RCC 7860 (cell line): ENCODE results near the gene MINDY4.

Source experiments
- DNase-seq: peaks from one replicate; pipeline ENCODE4 v3.0.0-alpha.2; 2015; ENCODE audit warnings: low spot score
- FAIRE-seq: peaks from 2 replicates; lab custom pipeline; 2012; peaks lifted over from hg19 to GRCh38; lab: Jason Lieb, UNC

MINDY4 gene

DNA sequence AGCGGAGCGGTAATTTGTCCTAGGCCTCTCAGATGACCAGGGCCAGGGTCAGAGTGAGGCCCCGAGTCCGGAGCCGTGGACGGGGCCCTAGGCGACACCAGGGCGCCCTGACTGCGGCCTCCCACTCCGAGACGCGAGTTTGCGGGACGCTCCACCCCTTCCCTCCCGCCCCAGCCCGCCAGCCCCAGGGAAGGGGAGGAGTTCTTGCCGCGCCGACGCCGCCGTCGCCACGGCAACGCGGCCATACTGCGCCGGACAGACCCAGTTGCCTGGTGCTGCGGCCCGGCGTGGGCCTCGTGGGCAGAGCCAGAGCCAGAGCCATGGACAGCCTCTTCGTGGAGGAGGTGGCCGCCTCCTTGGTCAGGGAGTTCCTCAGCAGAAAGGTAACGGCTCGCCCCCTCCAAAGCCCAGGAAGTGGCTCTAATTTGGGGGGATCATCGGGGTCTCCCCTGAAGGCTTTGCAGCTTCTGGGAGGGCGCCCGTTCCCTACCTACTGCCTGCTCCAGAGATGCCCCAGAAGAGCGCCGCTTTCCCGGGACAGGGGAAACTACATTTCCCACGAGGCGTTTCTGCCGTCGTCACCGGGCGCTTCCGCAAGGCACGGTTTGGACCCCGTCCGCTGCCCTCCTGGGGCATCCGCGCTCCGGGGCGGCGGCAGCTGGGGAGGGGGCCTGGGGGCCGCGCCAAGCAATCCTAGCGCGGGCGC is at the start of gene MINDY4:
Gene MINDY4 (plus strand): TSS at position 244 of the 706 bp plus-strand sequence. CDS start 77 bp downstream, at position 321.
- DNase-seq (peak; percentile 51), FAIRE-seq (no peak)

GRCh38 chr7:30722187-30722586 is 49.0 kb upstream of the MINDY4 start:
- FAIRE-seq (no peak), DNase-seq (no peak)

GRCh38 chr7:30722671-30723070 is 48.5 kb upstream of the MINDY4 start:
- DNase-seq (no peak), FAIRE-seq (no peak)

- DNase-seq, result no peak
- no peak for FAIRE-seq
These were observed 47.4 kb upstream of the MINDY4 start for GRCh38 chr7:30723776-30724175.

DNA sequence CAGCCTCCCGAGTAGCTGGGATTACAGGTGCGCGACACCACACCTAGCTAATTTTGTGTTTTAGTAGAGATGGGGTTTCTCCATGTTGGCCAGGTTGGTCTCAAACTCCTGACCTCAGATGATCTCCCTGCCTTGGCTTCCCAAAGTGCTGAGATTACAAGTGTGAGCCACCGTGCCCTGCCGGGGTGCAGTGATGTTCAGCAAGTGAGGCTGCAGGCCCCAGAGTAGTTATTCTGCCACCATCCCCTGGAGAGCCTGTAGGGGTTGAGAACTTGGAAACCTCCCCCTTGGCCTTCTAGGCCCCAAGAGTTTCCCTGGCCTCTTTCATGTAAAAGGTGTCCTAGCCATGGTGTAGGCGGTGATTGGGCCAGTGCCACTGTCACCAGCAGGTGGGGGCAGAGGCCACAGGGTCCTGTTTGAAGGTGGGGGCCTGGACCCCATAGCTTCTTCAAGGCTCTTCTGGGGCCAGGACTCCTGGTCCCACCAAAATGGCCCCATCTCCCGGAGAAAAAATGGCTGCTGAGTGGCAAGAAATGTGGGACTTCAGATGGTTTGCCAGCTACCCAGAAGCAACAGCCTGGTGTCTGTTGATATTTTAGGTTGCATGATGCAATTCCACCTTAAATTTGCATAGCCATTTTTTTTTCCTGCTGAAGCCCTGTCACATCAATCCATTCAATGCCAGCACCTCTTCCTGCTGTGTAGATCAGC is 44.8 kb upstream of the MINDY4 start:
- FAIRE-seq (no peak), DNase-seq (no peak)

GRCh38 chr7:30727061-30727945 is 43.9 kb upstream of the MINDY4 start:
- no peak for FAIRE-seq
- DNase-seq, result no peak

GRCh38 chr7:30728591-30729100 is 42.6 kb upstream of the MINDY4 start:
- no peak for DNase-seq
- no peak for FAIRE-seq

DNA sequence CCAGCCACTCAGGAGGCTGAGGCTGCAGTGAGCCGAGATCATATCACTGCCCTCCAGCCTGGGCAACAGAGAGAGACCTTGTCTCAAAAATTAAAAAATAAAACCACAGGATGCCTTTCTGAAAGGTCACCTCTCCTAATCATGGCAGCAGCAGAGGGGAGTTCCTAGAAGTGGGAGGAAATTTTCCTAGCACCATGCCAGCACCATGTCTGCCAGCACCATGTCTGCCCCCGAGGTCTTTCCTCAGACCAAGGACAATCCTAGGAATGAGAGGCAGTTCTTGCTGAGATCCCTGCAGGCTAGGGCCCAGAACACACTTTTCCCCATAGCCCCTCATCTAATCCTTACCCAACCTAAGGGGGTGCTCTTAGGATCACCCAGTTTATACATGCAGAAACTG is 41.6 kb upstream of the MINDY4 start:
- FAIRE-seq (no peak), DNase-seq (no peak)

DNA sequence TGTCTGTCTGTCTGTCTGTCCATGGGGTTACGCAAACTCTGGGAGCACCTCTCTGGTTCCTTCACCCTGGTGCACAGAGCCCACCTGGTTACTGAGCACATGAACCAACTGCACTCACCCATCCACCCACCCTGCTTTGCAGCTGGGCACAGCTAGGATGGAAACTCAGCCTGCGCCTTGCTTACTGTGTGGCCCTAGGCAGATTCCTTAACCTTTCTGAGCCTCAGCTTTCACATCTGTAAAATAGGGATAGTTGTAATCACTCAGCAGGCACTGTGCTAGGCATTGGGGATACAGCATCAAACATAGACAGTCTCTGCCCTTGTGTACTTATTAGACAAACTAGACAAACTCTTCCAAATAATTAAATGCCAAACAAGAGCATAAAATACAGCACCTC is 41.1 kb upstream of the MINDY4 start:
- FAIRE-seq (no peak), DNase-seq (no peak)

DNA sequence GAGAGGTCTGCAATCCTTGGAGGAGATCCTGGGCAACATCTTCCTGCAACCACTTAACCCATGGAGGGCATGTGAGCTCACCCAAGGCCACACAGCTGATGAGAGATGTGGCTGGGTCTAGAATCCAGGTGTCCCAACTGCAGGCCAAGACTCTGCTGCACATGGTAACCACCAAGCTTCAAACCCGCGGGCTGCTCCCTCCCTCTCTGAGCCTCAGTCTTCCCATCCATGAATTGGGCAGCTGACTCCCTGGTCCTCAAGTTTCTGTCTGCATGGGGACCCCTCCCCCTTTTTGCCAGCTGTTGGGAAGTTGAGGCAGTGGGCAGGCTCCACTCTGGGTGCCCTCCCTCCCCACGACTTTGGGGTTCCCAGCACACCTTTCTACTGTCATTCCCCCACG is 40.2 kb upstream of the MINDY4 start:
- no peak for FAIRE-seq
- DNase-seq, result no peak

- FAIRE-seq (no peak), DNase-seq (no peak)
These were observed 39.6 kb upstream of the MINDY4 start for GRCh38 chr7:30731581-30731980.

- FAIRE-seq (no peak), DNase-seq (no peak)
These were observed 38.6 kb upstream of the MINDY4 start for GRCh38 chr7:30732606-30733005.

DNA sequence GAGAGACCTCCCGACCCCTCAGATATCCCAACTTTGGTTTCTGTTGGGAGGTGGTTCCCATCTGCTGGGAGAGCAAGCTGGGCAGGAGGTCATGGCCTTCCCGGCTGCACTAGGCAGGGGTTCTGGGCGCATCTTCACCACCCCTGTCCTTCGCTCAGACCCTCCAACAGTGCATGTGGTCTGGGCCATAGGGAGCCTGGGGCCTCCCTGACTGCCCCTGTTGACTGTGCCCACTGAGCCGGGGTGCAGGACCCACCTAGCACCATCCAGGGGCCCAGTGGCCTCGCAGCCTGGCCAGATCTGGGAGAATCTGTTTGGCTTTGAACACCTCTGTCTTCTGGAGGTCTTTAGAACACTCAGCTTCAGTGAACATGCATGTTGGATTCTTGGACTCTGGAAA is 38.0 kb upstream of the MINDY4 start:
- DNase-seq, result no peak
- FAIRE-seq, result no peak

DNA sequence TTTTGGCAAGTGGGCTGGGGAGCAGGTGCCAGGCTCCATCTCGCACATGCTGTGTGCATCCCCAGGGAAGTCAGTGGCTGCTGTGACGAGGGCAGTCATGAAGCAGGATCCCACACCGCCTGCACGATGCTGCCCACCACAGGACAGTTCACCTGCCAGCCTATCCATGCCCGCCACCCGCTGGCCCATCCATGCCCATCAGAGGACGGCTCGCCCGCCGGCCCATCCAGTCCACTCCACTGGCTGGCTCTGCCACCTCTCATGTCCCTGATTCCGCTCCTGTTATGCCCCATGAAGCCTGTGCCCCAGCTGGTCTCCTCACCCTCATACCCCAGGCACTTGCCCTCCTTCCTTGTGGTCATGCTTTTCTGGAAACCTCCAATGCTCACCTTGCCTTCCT is 37.5 kb upstream of the MINDY4 start:
- no peak for DNase-seq

DNA sequence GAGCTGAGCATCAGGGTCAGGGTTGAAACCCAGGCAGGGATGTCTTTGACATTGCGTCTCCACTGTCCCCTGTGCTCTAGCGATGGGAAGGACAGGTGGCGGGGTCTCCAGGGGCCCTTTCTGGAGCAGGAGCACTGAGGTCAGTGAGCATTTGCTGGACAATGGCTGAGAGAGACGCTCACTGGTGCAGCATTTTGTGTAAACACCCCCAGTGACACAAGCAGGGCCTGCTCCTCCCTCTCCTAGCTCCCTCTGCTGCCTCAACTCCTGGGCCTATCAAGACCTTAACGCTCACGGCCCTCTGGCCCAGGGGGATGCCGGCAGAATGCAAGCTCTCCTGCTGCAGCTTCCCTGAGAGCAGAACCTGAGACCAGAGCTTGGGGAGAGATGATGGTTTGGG is 36.7 kb upstream of the MINDY4 start:
- no peak for DNase-seq
- FAIRE-seq, result no peak

More for the DNA sequence above, 37.5 kb upstream of the MINDY4 start:
- no peak for FAIRE-seq

- no peak for FAIRE-seq
- DNase-seq, result no peak
These were observed 35.6 kb upstream of the MINDY4 start for GRCh38 chr7:30735631-30736030.

GRCh38 chr7:30736291-30736690 is 34.9 kb upstream of the MINDY4 start:
- no peak for FAIRE-seq

DNA sequence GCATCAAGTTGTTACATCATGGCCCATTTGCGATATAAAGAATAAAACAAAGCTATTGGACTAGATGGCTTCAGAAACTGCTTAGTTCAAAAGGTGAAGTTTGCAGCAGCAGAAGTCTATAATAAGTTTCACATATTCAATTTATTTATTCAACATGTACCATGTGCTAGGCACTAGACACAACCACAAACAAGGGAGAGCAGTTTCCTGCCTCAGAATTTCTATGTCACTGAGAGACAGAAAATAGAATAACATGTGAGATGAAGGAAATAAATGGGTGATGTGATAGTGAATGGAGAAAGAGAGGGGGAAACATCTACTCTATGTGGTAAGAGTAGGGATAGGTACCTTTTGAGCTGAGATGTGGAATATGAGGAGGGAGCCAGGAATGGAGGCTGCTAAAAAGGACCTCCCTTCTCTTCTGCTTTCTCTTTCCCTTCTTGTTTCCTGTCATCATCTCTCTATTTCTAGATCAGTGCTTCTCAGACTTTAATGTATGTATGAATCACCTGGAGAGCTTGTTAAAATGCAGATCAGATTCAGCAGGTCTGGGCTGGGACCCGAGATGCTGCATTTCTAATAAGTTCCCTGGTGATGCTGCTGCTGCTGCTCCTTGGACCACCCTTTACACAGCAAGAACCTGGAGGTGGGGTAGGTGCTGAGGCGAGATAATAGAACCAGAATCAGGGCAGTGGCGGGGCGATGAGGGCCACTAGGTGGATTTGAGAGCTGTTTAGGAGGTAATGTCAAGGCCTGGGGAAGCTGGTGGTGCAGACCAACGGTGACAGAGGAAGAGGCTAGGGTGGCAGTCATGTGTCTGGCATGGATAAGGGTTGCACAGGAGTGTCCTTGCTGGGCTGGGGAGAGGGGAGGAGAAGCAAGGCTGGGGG is 32.9 kb upstream of the MINDY4 start:
- no peak for DNase-seq
- FAIRE-seq, result no peak

More at GRCh38 chr7:30736291-30736690, 34.9 kb upstream of the MINDY4 start:
- DNase-seq, result no peak

GRCh38 chr7:30739691-30740090 is 31.5 kb upstream of the MINDY4 start:
- no peak for DNase-seq
- no peak for FAIRE-seq
